ENCODE results near the gene SLC29A4.
"Not testable (repeated sequence)": the region's sequence is repeated elsewhere in the genome, so short reads cannot be mapped to it uniquely, and the experiment has no call there.

DNA sequence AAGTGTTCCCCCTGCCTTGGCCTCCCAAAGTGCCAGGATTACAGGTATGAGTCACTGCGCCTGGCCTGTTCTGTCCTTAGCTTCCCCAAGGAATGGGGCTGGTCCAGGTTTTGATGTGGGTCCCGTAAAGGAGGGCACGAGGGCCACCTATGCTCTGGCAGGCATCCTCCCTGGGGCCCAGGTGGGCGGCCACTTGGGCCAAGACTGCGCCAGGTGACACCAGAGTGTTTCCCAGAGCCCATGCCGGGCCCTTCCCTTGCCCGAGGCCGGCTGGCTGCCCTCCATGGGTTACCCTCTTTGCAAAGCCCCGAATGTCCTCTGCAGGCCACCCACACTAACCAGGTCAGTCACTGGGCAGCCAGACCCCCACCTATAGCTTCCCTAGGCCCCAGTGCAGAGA is 22.3 kb downstream of the SLC29A4 start:
- TF ChIP-seq, protein P1, sequence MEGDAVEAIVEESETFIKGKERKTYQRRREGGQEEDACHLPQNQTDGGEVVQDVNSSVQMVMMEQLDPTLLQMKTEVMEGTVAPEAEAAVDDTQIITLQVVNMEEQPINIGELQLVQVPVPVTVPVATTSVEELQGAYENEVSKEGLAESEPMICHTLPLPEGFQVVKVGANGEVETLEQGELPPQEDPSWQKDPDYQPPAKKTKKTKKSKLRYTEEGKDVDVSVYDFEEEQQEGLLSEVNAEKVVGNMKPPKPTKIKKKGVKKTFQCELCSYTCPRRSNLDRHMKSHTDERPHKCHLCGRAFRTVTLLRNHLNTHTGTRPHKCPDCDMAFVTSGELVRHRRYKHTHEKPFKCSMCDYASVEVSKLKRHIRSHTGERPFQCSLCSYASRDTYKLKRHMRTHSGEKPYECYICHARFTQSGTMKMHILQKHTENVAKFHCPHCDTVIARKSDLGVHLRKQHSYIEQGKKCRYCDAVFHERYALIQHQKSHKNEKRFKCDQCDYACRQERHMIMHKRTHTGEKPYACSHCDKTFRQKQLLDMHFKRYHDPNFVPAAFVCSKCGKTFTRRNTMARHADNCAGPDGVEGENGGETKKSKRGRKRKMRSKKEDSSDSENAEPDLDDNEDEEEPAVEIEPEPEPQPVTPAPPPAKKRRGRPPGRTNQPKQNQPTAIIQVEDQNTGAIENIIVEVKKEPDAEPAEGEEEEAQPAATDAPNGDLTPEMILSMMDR (IDR thresholded peaks at IDR 0.05) = not testable (repeated sequence)
- not testable (repeated sequence) for TF ChIP-seq POLR2A (IDR thresholded peaks at IDR 0.05)

Data from heart left ventricle (tissue), 13 donors.